Activated T-helper 1 cell treated with Interleukin-2 at 50 U/mL for 16 hours (primary cell): ENCODE measurements around the gene IDS.
"Not testable (repeated sequence)": the region's sequence is repeated elsewhere in the genome, so short reads cannot be mapped to it uniquely, and the experiment has no call there.

ENCODE experiments used
- DNase-seq: peaks from one replicate; pipeline ENCODE4 v3.0.0-alpha.2; 2020; ENCODE audit warnings: low read depth

The IDS gene, protein sequence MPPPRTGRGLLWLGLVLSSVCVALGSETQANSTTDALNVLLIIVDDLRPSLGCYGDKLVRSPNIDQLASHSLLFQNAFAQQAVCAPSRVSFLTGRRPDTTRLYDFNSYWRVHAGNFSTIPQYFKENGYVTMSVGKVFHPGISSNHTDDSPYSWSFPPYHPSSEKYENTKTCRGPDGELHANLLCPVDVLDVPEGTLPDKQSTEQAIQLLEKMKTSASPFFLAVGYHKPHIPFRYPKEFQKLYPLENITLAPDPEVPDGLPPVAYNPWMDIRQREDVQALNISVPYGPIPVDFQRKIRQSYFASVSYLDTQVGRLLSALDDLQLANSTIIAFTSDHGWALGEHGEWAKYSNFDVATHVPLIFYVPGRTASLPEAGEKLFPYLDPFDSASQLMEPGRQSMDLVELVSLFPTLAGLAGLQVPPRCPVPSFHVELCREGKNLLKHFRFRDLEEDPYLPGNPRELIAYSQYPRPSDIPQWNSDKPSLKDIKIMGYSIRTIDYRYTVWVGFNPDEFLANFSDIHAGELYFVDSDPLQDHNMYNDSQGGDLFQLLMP

DNA sequence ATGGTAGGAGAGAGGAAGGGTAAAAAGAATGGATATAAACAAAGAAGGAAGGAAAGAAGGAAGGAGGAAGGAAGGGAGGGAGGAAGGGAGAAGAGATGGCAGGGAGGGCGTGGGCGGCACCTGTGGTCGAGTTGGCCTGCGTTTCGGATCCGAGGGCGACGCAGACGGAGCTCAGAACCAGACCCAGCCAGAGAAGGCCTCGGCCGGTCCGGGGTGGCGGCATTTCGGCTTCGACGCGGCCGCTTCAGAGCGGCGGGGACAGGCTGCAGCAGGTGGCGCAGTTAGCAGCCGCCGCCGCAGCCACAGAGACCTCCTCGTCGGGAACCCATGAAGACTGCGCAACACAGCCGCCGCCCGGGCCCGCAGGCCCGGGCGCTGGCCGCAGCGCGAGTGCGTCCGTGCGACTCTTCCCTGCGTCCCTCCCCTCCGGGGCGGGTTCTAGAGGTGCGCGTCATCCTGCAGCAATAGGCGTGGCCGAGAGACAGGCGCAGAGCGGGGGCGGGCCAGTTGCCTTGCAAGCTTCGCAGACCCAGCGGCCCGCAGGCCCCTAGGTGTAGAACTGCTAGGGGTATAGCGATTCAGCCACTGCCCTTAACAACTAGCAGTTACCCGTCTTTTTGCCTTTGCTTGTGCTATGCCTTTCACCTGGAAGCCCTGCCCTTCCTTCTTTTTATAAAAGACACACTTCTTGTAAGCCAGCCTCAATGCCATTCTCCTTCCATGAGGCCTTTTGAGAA lies at the start of gene IDS:
IDS (minus strand) TSS at position 392 of the 737 bp plus-strand sequence; CDS start at position 223, 169 bp downstream.
- peak; percentile 75 for DNase-seq

DNA sequence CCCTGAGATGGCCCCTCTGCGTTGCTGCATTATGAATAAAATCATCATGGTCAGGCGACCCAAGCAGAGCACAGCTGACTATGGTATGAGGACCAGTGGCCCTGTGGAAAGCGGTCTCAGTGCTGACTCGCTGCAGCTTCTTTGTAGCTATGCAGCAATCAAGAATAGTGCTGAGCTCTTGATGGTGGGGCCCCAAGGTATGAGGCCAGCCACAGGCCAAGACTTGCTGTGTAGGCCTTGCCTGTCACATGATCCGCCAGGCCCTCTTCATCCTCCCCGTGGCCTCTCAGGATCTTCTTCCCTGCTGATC lies 46.8 kb upstream of the IDS start:
- not testable (repeated sequence) for DNase-seq

DNA sequence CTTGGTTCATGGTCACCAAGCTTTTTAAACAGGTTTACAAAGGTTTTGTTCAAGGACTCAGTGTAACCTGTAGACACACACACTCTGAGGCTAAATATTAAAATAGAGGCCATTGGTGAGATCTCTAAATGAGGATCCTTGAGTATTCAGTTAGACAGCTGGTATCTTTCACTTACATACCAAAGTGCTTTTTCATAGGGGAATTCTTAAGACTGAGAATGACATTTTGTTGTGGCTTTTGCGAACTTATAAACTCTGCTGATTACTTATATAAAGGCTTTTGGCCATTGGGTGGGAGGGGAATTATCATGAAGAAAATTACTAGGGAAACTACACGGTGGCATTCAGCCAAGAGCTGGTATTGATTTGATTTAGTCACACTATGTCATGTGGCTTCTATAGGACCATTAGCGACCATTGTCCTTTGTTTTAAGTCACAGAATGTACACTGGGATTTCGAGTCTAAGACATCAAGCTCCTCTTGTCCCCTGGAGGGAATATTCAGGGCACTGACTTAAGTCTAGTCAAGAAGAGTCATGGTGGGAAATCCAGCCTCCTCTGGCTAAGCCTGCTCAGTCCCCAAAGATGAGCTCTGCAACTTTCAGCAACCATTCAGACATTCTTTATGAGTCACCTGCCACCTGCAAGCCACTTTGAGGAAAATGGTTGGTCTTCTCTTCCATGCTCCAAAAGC lies 46.3 kb upstream of the IDS start:
- DNase-seq = not testable (repeated sequence)

DNA sequence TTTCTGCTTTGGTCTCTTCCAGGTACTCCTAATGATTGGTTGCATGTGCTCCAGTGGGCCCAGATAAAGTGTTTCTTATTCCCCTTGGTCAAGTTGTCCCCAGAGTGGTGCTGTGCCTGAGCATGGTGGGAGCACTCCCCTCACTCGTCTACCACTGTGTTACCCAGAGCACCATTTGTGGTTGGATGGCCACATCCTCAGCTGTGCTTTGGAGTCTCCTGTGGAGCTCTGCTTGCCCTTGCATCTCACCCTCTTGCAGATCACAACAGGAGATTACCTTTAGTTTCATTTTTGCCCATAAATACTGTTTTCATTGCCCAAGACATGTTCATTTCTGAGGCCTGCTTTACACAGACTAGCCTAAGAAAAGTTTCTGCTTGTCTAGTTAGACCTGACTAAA lies 45.3 kb upstream of the IDS start:
- not testable (repeated sequence) for DNase-seq

DNA sequence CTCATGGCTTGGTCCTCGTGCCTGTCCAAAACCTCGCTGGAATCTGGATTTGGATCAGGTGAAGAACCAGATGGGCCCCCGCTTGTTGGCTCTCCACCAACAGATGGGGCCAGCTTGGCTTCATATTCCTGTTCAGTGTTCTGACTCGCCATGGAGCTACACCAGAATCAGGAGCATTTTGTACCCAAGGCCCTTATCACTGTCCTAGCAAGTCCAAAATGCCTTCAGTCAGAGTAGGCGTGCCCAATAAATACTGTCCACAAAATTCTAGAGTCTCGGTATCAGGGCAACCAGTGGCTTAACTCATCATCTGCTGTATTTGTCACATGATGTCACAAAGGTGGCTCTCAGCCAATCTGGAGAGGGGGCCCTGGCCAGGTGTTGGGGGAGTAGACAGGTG lies 44.6 kb upstream of the IDS start, which contains the start of gene HSFX3:
HSFX3 (minus strand) TSS at position 224 of the 400 bp plus-strand sequence; CDS start at position 152, 72 bp downstream.
- DNase-seq = not testable (repeated sequence)

DNA sequence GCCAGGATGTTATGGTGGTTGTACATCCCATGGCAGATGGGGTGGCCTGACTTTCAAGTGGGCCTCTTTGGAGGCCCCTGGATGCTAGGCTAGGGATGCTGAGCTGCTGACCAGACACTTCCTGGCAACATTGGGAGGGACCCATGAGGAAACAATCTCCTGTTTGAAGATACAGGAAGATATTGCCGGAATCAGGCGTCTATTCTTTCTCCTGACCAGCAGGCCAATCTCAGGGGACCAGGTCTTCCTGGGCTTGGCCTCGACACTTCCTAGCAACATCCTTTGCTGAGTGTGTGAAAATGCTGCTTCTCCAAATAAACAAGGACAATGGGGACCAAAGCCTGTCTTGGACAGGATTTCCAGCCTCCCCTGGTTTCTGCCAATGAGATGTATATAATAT lies 42.7 kb upstream of the IDS start:
- not testable (repeated sequence) for DNase-seq

DNA sequence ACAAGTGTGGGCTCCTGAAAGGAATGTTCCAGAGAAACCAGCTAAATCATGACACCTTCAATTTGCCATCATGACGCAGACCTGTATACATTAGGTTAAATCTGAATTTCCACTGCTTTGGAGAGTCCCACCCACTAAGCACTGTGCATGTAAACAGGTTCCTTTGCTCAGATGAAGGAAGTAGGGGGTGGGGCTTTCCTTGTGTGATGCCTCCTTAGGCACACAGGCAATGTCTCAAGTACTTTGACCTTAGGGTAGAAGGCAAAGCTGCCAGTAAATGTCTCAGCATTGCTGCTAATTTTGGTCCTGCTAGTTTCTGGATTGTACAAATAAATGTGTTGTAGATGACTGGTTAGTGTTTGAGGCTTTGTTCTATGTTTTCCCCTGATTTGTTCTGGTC lies 41.9 kb upstream of the IDS start:
- DNase-seq = not testable (repeated sequence)

DNA sequence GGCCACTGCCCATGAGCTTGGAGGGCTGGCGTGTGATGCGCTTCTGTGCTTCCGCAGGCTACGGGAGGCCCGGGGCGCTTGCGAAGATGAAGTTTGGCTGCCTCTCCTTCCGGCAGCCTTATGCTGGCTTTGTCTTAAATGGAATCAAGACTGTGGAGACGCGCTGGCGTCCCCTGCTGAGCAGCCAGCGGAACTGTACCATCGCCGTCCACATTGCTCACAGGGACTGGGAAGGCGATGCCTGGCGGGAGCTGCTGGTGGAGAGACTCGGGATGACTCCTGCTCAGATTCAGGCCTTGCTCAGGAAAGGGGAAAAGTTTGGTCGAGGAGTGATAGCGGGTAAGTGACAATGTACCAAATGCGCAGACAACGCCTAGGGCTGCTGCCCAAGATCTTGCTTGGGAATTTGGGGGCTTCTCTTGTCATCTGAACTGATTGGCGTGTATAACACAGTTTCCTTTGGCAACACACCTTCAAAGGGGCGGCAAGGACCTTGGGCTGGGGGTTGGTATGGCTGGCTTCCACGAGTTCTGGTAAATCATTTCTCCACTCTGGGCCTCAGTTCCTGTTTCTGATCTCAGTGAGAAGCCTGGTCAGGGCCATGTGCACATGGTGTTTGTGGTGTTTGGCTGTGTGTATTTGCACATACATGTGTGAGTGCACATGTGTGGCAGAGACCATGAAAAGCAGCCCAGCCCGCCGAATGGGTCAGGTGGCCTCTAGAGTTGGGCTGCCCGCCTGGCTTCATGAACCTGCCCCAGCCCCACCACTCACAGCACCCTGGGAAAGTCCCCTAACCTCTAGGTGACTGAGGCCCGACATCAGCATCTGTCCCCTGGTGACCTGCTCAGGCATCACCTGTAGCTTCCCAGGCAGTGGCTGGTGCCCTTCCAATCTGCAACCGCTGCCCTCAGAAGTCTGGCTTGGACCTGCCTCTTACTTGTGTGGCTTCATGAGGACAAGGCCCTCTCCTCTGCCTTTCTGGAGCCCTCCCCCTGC lies 40.7 kb upstream of the IDS start:
- DNase-seq = not testable (repeated sequence)

DNA sequence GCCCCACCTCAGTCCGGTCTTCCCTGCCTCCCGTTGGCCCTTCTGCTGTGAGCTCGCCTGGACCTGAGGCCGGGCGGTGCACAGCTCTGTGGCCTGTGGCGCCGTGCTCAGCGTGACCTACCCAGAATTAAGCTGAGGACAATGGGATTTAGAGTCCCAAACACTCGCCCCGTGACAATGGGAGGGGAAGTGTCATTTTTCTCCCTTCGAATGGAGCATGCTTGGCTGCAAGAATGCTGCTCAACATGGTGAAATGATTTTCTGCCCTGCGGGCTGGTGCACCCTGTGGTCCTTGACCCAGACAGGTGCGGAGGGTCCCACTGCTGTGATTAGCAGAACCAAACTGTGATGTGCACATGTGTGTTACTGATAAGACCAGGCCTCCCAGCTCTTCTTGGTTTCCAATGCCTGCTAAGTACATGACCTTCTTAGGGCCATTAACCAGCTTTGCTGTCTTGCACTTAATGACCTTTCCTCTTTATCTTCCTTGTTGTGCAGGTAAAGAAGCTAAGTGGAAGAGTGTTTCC lies 36.5 kb upstream of the IDS start:
- DNase-seq = no peak

DNA sequence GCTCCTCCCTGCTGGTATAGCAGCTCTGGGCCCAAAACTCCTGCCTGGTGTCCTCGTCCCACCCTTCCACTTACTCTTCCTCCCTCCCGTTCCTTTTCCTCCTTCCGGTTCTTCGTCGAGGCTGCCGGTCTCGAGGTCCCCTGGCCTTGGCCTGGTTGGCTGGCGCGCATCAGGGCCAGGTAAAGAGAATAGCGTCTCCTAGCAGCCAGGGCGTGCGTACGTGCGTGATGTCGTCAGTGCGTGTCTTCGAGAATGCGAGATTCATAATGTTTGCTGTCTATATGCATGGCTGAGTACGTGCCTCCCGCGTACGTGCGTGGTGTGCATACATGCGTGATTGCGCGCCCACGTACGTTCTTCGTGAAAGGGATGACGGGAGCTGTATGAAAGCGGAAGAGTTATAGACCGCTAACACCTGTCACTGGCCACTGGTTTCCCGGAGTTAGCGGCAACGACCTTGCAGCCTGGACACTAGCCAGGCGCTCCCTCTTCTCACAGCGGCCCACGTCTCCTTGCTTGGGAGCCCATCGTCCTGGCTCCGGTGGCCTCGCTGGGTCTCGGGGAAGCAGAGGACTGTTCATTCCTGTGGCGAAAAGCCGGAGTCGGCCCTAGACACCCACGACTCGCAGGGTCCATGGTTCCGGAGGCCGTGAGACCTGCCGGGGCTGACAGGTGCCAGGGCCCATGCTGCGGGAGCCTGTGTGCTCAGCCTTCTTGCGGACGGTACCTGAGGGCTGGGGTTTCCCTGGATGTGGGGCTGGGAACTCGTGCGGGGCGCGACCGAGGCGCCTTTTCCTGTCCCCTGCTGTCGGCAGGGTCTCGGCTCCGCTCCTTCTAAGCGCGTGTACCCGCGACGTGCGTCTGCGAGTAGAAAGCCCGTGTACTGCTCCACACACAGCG lies 35.8 kb upstream of the IDS start, which contains the start of gene EOLA1:
EOLA1 (plus strand) TSS at position 392 of the 900 bp plus-strand sequence. CDS start 4,619 bp downstream, outside the sequence.
- peak; percentile 80 for DNase-seq

DNA sequence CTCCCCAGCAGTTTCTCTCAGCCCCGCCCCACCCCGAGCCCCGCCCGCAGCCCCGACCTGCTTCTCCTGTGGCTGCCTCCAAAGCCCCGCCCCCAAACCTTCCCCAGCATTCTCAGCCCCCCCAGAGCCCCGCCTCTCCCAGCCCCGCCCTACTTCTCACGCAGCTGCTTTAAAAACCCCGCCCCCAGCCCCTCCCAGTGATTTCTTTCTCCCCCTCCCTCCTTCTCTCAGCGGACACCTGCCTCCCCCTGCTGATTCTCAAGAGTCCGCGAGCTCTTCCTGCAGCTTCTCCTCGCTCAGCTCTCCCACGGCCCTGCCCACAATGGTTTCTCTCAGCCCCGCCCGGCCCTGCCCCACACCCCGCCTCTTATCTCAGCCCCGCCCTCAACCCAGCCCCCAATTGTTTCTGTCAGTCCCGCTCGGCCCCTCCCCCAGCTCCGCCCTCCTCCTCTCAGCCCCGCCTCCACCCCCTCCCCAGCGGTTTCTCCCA lies 35.1 kb upstream of the IDS start:
- DNase-seq = peak; percentile 78

DNA sequence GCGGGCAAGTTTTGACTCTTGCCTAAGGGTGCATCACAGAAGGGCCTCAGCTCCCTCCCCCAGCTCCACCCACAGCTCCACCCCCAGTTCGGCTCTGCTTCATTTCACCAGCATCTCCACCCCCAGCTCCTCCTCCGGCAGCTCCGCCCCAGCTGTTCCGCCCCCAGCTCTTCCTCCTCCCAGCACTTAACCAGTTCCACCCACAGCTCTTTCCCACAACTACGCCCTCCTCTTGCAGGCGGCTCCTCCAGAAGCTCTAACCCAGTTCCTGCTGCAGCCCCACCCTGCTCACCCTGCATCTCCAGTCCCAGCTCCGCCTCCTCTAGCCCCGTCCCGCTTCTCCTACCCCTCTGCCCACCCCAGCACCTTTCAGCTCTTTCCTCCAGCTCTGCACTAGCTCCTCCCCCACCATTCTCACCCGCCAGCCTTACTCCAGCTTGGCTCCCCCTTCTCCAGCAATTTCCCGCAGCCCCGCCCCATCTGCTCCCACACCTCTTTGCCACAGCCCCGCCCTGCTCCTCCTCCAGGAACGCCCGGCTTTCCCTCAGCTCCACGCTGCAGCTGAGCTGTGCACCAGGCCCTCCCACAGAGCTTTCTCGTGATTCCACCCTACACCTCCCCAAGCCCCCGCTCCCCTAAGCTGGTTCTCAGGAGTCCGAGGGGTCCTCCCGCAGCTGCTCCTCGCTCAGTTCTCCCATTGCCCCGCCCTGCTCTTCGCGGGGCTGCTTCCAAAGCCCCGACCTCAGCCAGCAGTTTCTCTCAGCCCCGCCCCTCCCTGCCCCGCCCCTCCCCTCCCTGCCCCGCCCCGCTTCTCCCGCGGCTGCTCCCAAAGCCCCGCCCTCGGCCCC lies 34.4 kb upstream of the IDS start:
- DNase-seq = peak; percentile 71

DNA sequence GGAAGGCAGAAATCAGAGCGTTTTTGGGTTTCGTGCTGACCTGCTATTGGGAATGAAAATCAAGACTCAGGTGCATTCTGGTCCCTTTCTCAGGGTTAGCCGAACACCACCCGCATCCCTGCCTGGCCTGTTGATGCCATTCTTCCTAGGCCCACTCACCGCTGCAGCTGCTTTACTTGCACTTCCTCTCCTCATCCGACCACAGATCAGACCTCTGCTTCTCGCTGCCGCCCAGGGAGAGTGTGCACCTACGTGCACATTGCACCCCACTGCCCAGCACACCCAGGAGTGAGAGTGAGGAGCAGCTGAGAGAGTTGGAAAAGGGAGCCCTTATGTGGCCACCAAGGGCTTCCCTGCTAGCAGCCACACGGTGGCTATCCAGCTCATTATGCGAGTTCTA lies 32.4 kb upstream of the IDS start:
- not testable (repeated sequence) for DNase-seq

DNA sequence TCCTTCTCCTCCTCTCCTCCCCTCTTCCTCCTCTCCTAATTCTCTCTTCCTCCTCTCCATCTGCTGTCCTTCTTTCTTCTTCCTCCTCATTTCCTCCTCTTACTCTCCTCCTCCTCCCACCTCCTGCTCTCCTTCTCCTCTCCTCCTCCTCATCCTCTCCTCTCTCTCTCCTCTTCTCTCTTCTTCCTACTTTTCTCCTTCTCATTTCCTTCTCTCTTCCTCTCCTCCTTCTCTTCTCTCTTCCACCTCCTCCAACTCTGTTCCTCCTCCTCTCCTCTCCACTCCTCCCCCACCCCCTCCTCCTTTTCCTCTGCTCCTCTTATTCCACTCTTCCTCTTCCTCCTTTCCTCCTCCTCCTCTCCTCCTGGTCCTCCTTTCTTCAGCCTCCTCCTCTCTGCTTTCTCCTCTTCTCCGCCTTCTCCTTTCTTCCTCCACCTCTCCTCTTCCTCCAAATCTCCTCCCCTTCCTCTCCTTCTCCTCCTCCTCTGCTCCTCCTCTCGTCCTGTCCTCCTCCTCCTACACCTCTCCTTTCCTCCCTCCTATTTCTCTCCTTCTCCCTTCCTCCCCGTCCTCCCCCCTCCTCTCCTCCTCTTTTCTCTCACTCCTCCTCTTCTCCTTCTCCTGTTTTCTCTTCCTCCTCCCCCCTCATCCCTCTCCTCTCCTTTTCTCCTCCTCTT lies 30.0 kb upstream of the IDS start:
- DNase-seq = not testable (repeated sequence)

DNA sequence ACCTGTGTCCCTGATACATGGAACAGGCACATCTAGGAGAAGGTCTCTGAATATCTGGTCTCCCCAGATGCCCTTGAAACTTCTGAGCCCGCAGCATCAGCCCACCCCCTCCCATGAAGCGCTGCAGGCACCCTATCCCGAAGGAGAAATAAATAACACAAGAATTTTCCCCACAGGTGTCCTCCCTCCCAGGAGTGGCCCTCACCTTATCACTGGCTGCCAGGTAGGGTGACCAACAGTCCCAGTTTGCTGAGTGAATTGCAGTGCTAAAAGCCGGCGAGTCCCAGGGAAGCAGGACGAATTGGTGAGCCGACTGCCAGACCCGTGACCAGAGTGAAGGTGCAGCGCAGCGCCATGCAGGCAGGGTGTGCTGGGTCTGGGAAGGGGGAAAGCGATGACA lies 28.9 kb upstream of the IDS start:
- not testable (repeated sequence) for DNase-seq

DNA sequence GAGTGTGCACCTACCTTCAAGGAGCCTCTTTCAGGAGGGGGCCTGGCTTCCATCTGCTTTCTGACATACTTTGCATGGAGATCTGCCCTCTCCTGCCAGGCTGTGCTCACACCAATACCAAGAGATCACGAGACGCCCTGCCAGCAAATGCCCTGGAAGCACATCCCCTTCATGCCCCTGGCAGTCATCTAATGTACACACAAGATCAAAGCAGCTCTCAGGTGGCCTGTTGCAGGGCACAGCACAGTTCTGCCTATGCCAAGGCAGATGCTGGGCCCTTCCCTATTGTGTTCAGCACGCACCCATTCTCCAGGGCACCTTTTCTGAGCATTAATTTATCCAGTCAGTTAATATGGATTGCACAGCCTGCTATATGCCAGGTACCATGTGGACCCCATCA lies 27.8 kb upstream of the IDS start:
- not testable (repeated sequence) for DNase-seq

DNA sequence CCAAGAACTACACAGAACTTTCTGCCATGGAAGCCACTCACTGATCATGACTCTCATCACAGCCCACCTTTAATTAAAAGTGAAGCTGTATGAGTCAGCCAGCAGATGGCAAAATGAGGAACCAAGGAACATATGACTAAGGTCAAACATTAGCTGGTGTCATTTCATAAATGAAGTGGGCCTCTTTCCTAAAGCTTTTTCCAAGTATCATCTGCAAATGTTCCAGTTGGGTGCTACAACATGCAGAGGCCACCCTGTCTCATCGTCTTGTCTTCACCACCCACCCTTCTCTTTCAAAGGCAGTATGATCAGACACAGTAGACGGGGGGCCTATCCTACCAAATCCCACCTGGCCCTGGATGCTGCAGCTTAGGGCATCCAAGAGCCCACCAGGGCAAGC lies 26.5 kb upstream of the IDS start:
- no peak for DNase-seq

DNA sequence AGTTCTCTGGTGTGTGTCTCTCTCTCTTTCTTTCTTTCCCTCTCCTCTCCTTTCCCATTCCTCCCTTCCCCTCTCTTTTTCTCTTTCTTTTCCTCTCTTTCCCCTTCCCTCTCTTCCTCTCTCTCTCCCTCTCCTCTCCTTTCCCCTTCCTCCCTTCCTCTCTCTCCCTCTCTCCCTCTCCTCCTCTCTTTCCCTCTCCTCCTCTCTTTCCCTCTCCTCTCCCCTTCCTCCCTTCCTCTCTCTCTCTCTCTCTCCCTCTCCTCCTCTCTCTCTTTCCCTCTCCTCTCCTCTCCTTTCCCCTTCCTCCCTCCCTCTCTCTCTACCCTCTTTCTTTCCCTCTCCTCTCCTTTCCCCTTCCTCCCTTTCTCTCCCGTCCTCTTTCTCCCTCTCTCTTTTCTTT lies 23.3 kb upstream of the IDS start:
- DNase-seq = no peak
